ENCODE measurements around the gene GNGT2.

The GNGT2 gene

GRCh38 chr17:49214676-49215360 lies 4.4 kb upstream of the GNGT2 start:
- Histone ChIP-seq H3K36me3 (replicated peaks; ENCODE audit: insufficient read depth, low read length) (no peaks in the 10 kb centered on the region), H3K9ac (ENCODE audit: low read length) (no peak overlapping the region), H3K4me1 (ENCODE audit: low read length) (no peaks in the 10 kb centered on the region), H3K9me3 (replicated peaks; ENCODE audit: insufficient read depth, low read length) (no peaks in the 10 kb centered on the region), H3K79me2 (ENCODE audit: low read length) (no peaks in the 10 kb centered on the region), H2AFZ (ENCODE audit: low read length) (no peak overlapping the region), H3K27ac (ENCODE audit: low read length) (no peak overlapping the region), H3K27me3 (replicated peaks; ENCODE audit: insufficient read depth, low read length) (peaks cover 48% of the 10 kb centered on the region), H4K20me1 (ENCODE audit: insufficient read depth, low read length) (no peaks in the 10 kb centered on the region), H3K4me3 (ENCODE audit: low read length) (no peak overlapping the region), H3K4me2 (ENCODE audit: low read depth, low read length) (no peak overlapping the region), H3K9me2 (replicated peaks; ENCODE audit: insufficient read depth, low read length) (no peaks in the 10 kb centered on the region), H3F3A (ENCODE audit: insufficient read depth, low read length) (no peaks in the 10 kb centered on the region)
- DNase-seq, result no peak
- TF ChIP-seq CTCF (IDR thresholded peaks at IDR 0.05; ENCODE audit: low read length) (no peak), EZH2phosphoT487 (IDR thresholded peaks at IDR 0.05; ENCODE audit: low read length) (no peak), EZH2 (optimal IDR thresholded peaks at IDR 0.05; ENCODE audit: low read depth, low read length) (no peak)

DNA sequence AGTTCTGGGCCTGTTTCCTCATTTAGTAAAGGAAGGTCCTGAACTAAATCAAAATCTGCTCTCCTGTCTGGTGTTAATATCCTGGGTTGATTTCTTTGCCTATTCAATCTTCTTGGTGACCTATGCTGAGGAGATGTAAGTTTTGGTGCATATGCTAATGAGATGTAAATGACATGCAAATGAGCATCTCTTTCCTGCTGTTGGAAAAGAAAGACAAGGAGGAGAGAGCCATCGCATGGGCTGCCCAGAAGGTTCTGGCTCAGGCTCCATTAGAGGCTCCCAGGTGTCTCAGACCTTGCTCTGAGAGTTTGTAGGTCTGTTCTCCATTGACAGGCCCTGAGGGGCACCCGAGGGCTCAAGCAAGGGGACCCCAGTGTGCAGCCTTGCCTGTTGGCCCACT lies 3.5 kb upstream of the GNGT2 start:
- Histone ChIP-seq H4K20me1 (ENCODE audit: insufficient read depth, low read length) (no peaks in the 10 kb centered on the region), H3F3A (ENCODE audit: insufficient read depth, low read length) (no peaks in the 10 kb centered on the region), H3K4me2 (ENCODE audit: low read depth, low read length) (no peak overlapping the region), H2AFZ (ENCODE audit: low read length) (no peak overlapping the region), H3K9ac (ENCODE audit: low read length) (no peak overlapping the region), H3K79me2 (ENCODE audit: low read length) (no peaks in the 10 kb centered on the region), H3K27ac (ENCODE audit: low read length) (no peak overlapping the region), H3K4me3 (ENCODE audit: low read length) (no peak overlapping the region), H3K27me3 (replicated peaks; ENCODE audit: insufficient read depth, low read length) (peaks cover 54% of the 10 kb centered on the region), H3K36me3 (replicated peaks; ENCODE audit: insufficient read depth, low read length) (no peaks in the 10 kb centered on the region), H3K4me1 (ENCODE audit: low read length) (no peaks in the 10 kb centered on the region), H3K9me3 (replicated peaks; ENCODE audit: insufficient read depth, low read length) (no peaks in the 10 kb centered on the region), H3K9me2 (replicated peaks; ENCODE audit: insufficient read depth, low read length) (no peaks in the 10 kb centered on the region)
- TF ChIP-seq EZH2 (optimal IDR thresholded peaks at IDR 0.05; ENCODE audit: low read depth, low read length), result no peak
- no peak for TF ChIP-seq CTCF (IDR thresholded peaks at IDR 0.05; ENCODE audit: low read length)
- TF ChIP-seq EZH2phosphoT487 (IDR thresholded peaks at IDR 0.05; ENCODE audit: low read length), result no peak
- no peak for DNase-seq

GRCh38 chr17:49213399-49213798 lies 3.0 kb upstream of the GNGT2 start:
- Histone ChIP-seq H3K36me3 (replicated peaks; ENCODE audit: insufficient read depth, low read length) (no peaks in the 10 kb centered on the region), H3K4me3 (ENCODE audit: low read length) (no peak overlapping the region), H4K20me1 (ENCODE audit: insufficient read depth, low read length) (no peaks in the 10 kb centered on the region), H3F3A (ENCODE audit: insufficient read depth, low read length) (no peaks in the 10 kb centered on the region), H2AFZ (ENCODE audit: low read length) (no peak overlapping the region), H3K9me2 (replicated peaks; ENCODE audit: insufficient read depth, low read length) (no peaks in the 10 kb centered on the region), H3K9me3 (replicated peaks; ENCODE audit: insufficient read depth, low read length) (no peaks in the 10 kb centered on the region), H3K4me1 (ENCODE audit: low read length) (no peaks in the 10 kb centered on the region), H3K4me2 (ENCODE audit: low read depth, low read length) (no peak overlapping the region), H3K9ac (ENCODE audit: low read length) (no peak overlapping the region), H3K27me3 (replicated peaks; ENCODE audit: insufficient read depth, low read length) (peaks cover 58% of the 10 kb centered on the region), H3K79me2 (ENCODE audit: low read length) (no peaks in the 10 kb centered on the region), H3K27ac (ENCODE audit: low read length) (no peak overlapping the region)
- TF ChIP-seq EZH2phosphoT487 (IDR thresholded peaks at IDR 0.05; ENCODE audit: low read length) (no peak), EZH2 (optimal IDR thresholded peaks at IDR 0.05; ENCODE audit: low read depth, low read length) (no peak), CTCF (IDR thresholded peaks at IDR 0.05; ENCODE audit: low read length) (no peak)
- DNase-seq, result no peak
